NAMALWA (cell line): ENCODE data around the gene DYNC1I1.

Experiments used
- DNase-seq: peaks from one replicate; pipeline ENCODE4 v3.0.0-alpha.2; 2015; ENCODE audit warnings: low spot score

DYNC1I1 gene

DNA sequence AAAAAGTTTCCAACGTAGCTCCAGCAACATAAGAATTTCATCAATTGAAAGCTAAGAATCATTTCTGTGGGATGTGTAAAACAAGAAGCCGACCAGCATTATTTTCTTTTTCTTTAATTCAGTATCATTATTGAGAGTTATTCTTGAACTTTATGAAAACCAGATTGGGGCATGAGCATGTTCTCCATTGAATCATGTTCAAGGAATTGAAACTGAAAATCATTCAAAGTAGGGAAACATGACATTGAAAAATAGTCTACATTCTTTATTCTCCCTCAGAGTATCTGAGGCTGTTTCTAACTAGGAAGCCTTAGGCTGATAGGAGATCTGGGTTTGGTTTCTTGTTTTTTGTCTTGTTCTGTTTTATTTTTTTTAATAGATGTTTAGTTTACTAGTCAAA is 253.7 kb downstream of the DYNC1I1 start:
- no peak for DNase-seq

GRCh38 chr7:96026611-96027010 is 254.3 kb downstream of the DYNC1I1 start:
- no peak for DNase-seq

- DNase-seq = no peak
Observed at GRCh38 chr7:96028729-96029128, 256.4 kb downstream of the DYNC1I1 start.

DNA sequence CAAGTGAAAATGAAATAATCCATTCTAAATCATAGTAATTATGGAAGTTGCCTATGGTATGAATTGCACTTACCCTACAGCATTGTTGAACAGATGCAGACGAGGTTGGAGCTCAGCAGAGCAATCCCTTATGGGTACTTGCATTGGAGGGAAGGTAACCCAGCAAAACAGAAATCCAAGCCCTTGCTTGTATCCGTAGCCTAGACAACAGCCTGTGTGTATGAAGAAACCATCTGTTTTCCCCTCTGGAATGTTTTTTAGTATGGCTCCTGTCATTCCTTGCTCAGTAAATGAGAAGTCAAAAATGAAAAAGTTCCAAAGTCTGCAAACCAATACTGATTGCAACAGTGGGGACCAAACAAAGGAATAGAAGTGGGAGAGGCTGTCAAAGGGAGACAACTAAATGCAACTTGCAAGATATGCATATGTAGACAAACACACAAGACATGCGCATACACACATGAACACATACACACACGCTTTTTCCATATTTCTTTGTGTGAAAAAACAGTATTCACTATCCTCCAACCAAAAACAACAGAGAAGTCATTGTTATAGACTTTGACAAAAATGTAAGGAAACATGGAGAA is 260.8 kb downstream of the DYNC1I1 start:
- DNase-seq = no peak

DNA sequence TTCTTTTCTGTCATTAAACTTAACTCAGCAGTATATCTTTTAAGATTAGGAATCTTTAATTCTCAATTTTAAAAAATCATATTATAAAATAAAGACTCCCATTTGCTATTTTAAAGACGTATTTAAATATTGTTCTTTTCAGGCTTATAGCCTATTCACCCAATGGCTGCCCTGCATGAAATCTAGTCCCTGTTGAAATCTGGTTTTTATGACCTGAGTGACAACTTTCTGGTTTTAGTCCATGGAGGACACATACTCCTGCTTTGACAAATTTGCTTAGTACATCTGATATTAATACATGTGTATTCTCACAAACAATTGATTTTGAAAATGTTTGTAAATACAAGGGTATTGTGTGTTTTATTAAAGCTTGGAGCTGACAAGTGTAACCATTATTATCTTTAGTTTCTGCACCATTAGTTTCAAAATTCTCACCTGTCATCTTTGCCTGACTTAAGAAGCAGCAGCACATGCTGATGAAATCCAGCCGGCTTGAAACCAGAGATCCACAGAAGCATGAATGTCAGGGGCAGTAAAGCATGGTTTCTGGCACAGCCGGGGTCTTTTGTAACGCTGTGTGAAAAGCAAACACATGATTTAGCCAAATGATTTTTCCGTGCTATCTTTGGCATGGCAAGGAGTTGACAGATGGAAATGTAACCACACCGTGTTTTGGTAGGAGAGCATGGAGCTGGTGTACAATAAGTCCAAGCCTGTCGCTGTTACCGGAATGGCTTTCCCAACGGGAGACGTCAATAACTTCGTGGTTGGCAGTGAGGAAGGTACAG is 262.8 kb downstream of the DYNC1I1 start:
- no peak for DNase-seq

GRCh38 chr7:96040250-96040772 is 268.0 kb downstream of the DYNC1I1 start:
- no peak for DNase-seq

- DNase-seq = no peak
Observed at GRCh38 chr7:96041171-96041570, 268.8 kb downstream of the DYNC1I1 start.

- no peak for DNase-seq
Observed at GRCh38 chr7:96045181-96045580, 272.8 kb downstream of the DYNC1I1 start.

DNA sequence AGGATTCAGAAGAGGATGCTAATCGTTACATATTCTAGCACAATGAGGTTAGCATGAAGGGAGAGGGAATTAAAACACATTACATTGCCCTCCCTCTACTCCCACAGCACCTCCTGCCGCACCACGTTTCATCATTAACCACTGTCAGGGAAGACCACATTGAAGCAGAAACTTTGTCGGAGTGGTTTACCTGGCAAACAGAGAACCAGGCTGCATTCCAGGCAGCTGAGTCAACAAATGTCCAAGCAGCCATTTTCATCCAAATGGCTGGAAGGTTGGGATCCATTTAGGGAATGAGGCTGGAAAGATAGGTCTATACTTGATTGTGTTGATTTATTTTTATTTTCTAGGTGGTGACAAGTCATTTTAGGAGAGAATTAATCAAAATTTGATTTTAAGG is 273.6 kb downstream of the DYNC1I1 start:
- DNase-seq = no peak

DNA sequence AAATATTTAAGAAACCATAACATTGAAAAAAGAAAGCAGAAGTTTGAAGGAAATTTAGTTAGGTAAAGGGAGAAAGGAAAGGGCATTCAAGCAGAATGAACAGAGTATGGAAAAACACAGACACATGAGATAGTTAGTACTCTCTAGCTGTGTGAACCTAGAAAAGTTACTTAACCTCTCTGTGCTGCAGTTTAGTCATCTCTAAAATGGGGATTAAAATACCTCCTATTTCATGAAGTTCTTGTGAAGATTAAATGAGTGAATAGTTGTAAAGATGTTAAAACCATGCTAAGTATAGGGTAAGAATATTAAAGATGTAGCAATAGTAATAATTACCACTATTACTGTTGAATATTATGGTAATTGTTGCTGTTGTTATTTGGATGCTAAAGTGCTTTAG is 279.9 kb downstream of the DYNC1I1 start:
- DNase-seq = no peak

DNA sequence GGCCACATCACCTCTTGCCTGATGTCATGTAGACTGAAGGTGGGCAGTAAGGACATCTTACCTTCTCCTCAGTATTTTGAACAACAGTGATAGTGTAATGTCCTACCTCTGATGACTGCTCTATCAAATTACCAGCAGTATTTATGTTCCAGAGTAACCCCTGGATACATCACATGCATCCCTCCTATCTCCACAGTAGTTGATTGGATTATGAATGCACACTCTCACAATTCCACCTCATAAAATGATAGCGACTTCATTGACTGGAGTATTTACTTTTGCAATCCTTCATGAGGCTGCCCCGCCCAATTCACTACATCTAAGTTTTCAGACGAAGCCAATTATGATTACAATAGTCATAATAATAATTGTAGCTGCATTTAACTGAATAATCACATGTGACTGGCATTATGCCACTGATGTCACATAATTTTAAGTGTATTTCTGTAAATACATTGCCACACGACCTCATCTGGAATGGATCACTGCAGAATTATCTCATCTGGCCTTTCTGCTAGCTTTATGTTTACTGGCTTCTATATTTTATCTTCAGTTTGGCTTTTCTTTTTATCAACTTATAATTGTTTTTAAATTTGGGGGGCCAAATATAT is 280.6 kb downstream of the DYNC1I1 start:
- DNase-seq = no peak

GRCh38 chr7:96055717-96056116 is 283.4 kb downstream of the DYNC1I1 start:
- DNase-seq = no peak

GRCh38 chr7:96059075-96059474 is 286.7 kb downstream of the DYNC1I1 start:
- DNase-seq = no peak

- no peak for DNase-seq
Observed at GRCh38 chr7:96061009-96061408, 288.7 kb downstream of the DYNC1I1 start.

DNA sequence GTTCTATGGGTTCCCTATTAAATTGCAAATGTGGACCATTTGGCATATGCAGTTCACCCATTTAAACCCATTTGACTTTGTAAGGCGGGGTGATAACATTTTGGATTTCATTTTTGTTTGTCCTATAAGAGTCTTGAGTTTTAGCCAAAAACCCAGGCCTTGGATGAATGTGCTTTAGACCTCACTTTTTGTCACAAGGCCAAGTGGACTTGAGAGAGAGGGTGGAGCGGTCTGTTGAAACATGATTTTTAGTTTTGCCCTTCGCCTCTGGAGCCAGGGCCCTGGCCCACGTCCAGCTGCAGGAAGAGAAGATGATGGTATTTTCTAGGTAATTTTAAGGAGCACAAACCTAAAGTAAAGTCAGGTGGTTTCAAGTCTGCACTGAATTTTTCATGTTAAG is 289.5 kb downstream of the DYNC1I1 start:
- no peak for DNase-seq

DNA sequence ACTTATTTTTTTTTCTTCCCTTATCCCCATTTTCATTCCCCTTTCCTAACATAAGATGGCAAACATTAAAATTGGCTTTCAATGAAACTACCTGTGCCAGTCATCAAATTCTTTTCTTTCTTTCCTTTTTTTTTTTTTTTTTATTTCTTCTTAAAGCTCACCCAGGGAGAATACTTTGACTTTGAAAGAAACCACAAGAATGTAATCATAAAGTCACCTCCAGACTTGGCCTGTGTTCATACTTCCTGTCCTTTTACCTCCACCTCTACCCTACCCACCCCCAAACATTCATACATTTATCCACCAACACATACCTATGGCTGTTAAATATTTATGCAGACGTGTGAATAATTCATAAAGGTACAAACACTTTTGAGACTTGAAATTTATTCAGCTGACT is 295.0 kb downstream of the DYNC1I1 start:
- no peak for DNase-seq

- DNase-seq = no peak
Observed at GRCh38 chr7:96069401-96069800, 297.0 kb downstream of the DYNC1I1 start.

DNA sequence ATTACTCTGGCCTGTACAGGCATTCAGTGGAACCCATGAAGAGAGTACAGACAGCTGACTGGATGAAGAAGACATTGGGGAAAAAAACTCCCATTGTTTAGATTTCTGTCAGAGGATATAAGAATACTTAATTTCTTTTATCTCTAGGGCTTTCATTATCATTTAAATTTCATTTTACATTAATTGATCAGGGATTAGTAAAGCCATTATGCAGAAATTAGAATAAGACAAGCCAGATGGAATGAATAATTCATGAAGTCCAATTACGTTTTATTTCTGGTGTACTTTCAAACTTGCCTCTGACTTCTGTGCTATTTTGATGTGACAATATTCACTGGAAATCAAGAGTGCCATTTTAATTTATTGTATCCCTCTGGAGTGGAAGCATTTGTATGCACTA is 302.5 kb downstream of the DYNC1I1 start:
- no peak for DNase-seq

DNA sequence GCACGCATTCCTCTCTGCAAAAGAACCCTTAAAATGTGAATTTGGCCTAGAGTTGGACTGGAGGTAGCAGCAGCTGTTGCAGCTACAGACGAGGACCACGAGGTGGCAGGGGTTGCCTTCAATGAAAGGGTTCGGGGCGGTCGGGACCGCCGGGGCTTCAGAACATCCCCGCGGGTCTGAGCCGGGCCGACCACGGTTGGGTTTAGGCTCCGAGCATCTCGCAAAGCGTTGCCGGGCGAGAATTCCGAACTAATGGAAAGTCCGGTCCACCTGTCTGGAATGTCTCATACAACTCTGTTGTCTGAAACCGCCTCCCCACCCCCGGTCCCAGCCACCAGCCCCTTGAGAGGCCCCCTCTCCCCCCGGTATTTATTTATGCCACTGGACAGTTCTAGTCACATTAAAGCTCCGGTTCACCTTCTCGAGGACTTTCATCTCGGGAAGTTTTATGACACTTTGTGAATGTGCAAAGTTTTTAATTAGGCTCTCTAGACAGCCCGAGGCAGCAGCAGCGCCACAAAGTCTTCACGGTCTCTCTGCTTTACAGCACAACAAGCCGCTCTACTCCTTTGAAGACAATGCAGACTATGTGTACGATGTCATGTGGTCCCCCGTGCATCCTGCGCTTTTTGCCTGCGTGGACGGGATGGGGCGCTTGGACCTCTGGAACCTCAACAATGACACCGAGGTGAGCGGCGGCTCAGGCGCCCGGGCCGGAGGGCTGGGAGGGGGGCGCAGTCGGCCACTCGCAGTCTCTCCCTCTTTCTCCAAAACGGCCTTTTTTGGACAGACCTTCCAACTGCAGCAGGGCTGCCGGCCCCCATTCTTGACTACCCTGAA is 303.4 kb downstream of the DYNC1I1 start:
- peak; percentile 67 for DNase-seq

GRCh38 chr7:96076350-96076707 is 304.0 kb downstream of the DYNC1I1 start:
- no peak for DNase-seq

- DNase-seq = no peak
Observed at GRCh38 chr7:96080027-96080426, 307.7 kb downstream of the DYNC1I1 start.

- DNase-seq = no peak
Observed at GRCh38 chr7:96084881-96085553, 312.7 kb downstream of the DYNC1I1 start.
